WI38 (cell line): Measurements from ENCODE around the gene PYY.
"Not testable (repeated sequence)": the region's sequence is repeated elsewhere in the genome, so short reads cannot be mapped to it uniquely, and the experiment has no call there.

Experiments
- H3K4me3 ChIP-seq: 2 replicates; pipeline ENCODE4 v1.5.1; 2011; ENCODE audit warnings: low read depth, mild to moderate bottlenecking, control low read depth, low read length
- CTCF ChIP-seq: IDR thresholded peaks from 2 replicates; pipeline ENCODE4 v1.5.1; 2012; ENCODE audit warnings: low read depth, mild to moderate bottlenecking, control low read depth, low read length

PYY gene

GRCh38 chr17:43976963-43977837, 23.5 kb upstream of the PYY start:
- no peak overlapping the region for H3K4me3 ChIP-seq
- no peak for TF ChIP-seq CTCF

- H3K4me3 ChIP-seq = no peak overlapping the region
- no peak for TF ChIP-seq CTCF
These were observed 22.2 kb upstream of the PYY start for GRCh38 chr17:43975898-43976297.

- no peak overlapping the region for H3K4me3 ChIP-seq
- TF ChIP-seq CTCF = no peak
These were observed 20.9 kb upstream of the PYY start for GRCh38 chr17:43974382-43975266.

- not testable (repeated sequence) for H3K4me3 ChIP-seq
These were observed 18.9 kb upstream of the PYY start for GRCh38 chr17:43972444-43973212.

GRCh38 chr17:43971436-43971835, 17.7 kb upstream of the PYY start:
- not testable (repeated sequence) for H3K4me3 ChIP-seq

GRCh38 chr17:43970366-43970765, 16.6 kb upstream of the PYY start:
- no peak for TF ChIP-seq CTCF
- no peak overlapping the region for H3K4me3 ChIP-seq

GRCh38 chr17:43967251-43967875, 13.6 kb upstream of the PYY start:
- H3K4me3 ChIP-seq = peak overlapping the region; percentile 39; the same call in 1 of the 2 replicates
- no peak for TF ChIP-seq CTCF
